Astrocyte (in vitro differentiated cells and primary cell): Measurements from ENCODE around the gene TAX1BP3. TPM values are rescaled to one million over a fixed set of nuclear protein-coding genes. Genes with fewer than 3 reads are reported as not detected.
A peak's percentile ranks its signal among the peaks of the same experiment; 100 is the strongest.

Source experiments
- DNase-seq: peaks from one replicate; pipeline ENCODE4 v3.0.0-alpha.2; 2010; ENCODE audit warnings: low read depth
- FAIRE-seq: peaks from 2 replicates; lab custom pipeline; 2011; peaks lifted over from hg19 to GRCh38; lab: Jason Lieb, UNC
- H2AFZ ChIP-seq: 2 replicates; pipeline ENCODE4 v1.6.0; 2012; ENCODE audit warnings: low read depth, low read length, inconsistent platforms
- H3K27ac ChIP-seq: 2 replicates; pipeline ENCODE4 v1.5.1; 2011; ENCODE audit warnings: low read depth, low read length, inconsistent platforms
- H3K27me3 ChIP-seq: 2 replicates; pipeline ENCODE4 v1.6.0; 2011; ENCODE audit warnings: low read length, inconsistent platforms; ENCODE audit not compliant: insufficient read depth
- H3K36me3 ChIP-seq: 2 replicates; pipeline ENCODE4 v1.5.1; 2011; ENCODE audit warnings: low read length, inconsistent platforms; ENCODE audit not compliant: insufficient read depth
- H3K4me1 ChIP-seq: 2 replicates; pipeline ENCODE4 v1.5.1; 2011; ENCODE audit warnings: low read length, inconsistent platforms; ENCODE audit not compliant: insufficient read depth
- H3K4me2 ChIP-seq: 2 replicates; pipeline ENCODE4 v1.6.0; 2012; ENCODE audit warnings: low read length, inconsistent platforms
- H3K4me3 ChIP-seq: 2 replicates; pipeline ENCODE4 v1.5.1; 2011; ENCODE audit warnings: low read depth, mild to moderate bottlenecking, low read length, inconsistent platforms; ENCODE audit not compliant: insufficient read depth
- H3K79me2 ChIP-seq: 2 replicates; pipeline ENCODE4 v1.6.0; 2012; ENCODE audit warnings: mild to moderate bottlenecking, low read length, inconsistent platforms; ENCODE audit not compliant: insufficient read depth
- H3K9ac ChIP-seq: 2 replicates; pipeline ENCODE4 v1.6.0; 2012; ENCODE audit warnings: mild to moderate bottlenecking, low read length, inconsistent platforms
- H3K9me3 ChIP-seq: 2 replicates; pipeline ENCODE4 v1.5.1; 2012; ENCODE audit warnings: low read depth, mild to moderate bottlenecking, low read length, inconsistent platforms; ENCODE audit not compliant: insufficient read depth
- H4K20me1 ChIP-seq: 2 replicates; pipeline ENCODE4 v1.6.0; 2012; ENCODE audit warnings: low read length, inconsistent platforms; ENCODE audit not compliant: insufficient read depth
- H3K27ac Mint-ChIP-seq: one replicate; pipeline ENCODE4 v1.8.0; 2021; ENCODE audit warnings: mild to moderate bottlenecking, mixed read lengths; ENCODE audit not compliant: unreplicated experiment
- H3K27me3 Mint-ChIP-seq: one replicate; pipeline ENCODE4 v1.8.0; 2021; ENCODE audit warnings: low read depth, mixed read lengths; ENCODE audit not compliant: unreplicated experiment
- H3K36me3 Mint-ChIP-seq: one replicate; pipeline ENCODE4 v1.8.0; 2021; ENCODE audit warnings: low read depth, mixed read lengths; ENCODE audit not compliant: unreplicated experiment
- H3K4me1 Mint-ChIP-seq: one replicate; pipeline ENCODE4 v1.8.0; 2021; ENCODE audit warnings: low read depth, mixed read lengths; ENCODE audit not compliant: unreplicated experiment
- H3K4me3 Mint-ChIP-seq: one replicate; pipeline ENCODE4 v1.8.0; 2021; ENCODE audit warnings: mild to moderate bottlenecking, moderate library complexity, mixed read lengths; ENCODE audit not compliant: unreplicated experiment
- H3K9me3 Mint-ChIP-seq: one replicate; pipeline ENCODE4 v1.8.0; 2021; ENCODE audit warnings: mild to moderate bottlenecking, mixed read lengths; ENCODE audit not compliant: unreplicated experiment
- CTCF ChIP-seq: IDR thresholded peaks from 2 replicates; pipeline ENCODE4 v1.5.1; 2011; ENCODE audit warnings: low read depth, mild to moderate bottlenecking, inconsistent platforms, low read length, moderate library complexity; ENCODE audit not compliant: insufficient read depth
- EZH2 ChIP-seq: IDR thresholded peaks from 2 replicates; pipeline ENCODE4 v1.6.1; 2012; ENCODE audit warnings: mild to moderate bottlenecking, low read length, inconsistent platforms; ENCODE audit not compliant: insufficient read depth
- total RNA-seq: library from RNA; stranded (reverse); gene quantifications from 2 replicates; pipeline ENCODE4 v1.2.1, GENCODE V29; 2021

The TAX1BP3 gene
- total RNA-seq, 1 donor from 2014 or later = 194 TPM

DNA sequence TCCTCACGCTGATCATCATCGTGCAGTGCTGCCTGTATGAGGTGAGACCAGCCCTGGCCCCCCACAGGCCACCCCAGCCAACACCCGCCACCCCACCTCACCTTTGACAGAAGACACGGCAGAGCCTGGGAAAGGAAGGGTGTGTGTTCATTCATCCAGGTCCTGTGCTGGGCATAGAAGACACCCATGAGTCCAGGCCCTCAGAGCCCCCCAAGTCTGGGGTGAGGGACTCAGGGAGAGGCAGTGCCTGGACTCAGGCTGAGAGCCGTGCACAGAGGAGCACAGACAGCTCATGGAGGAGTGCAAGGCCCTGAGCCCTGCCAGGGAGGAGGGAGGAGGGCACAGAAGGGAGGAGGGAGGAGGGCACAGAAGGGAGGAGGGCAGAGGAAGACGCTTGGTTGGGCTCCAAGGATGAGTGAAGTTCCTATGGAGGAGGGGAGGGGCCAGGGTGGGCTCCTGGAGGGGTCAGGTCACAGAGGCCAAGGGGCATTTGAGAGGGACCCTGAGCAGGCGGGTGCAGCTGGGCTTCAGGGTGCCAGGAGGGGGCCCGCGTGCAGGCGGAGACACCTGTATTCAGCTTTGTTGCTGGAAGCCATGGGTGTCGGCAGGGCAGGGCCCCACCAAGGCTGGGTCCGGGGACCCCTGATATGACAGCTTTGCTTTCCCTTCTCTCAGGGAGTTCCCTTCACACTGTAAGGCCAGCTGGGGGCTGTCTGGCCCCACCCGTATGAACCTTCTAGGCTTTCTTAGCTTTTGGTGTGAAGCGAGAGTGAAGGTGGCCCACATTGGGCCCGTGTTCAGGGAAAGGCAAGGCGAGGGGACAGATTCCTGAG lies 11.4 kb downstream of the TAX1BP3 start:
- FAIRE-seq = no peak
- Mint-ChIP-seq H3K27me3 (no peaks in the 10 kb centered on the region), H3K4me1 (peaks cover 6% of the 10 kb centered on the region), H3K36me3 (peaks cover 4% of the 10 kb centered on the region), H3K27ac (peak overlapping the region; percentile 26), H3K4me3 (no peak overlapping the region), H3K9me3 (no peaks in the 10 kb centered on the region)
- no peaks in the 10 kb centered on the region for H3K79me2 ChIP-seq
- no peak for DNase-seq
- no peak for TF ChIP-seq CTCF
- TF ChIP-seq EZH2 = no peak
- H3K4me1 ChIP-seq = peaks cover 17% of the 10 kb centered on the region
- H3K4me2 ChIP-seq = no peak overlapping the region
- H3K9ac ChIP-seq = no peak overlapping the region
- H4K20me1 ChIP-seq = peaks cover 26% of the 10 kb centered on the region
- no peak overlapping the region for H3K4me3 ChIP-seq
- no peak overlapping the region for H3K27ac ChIP-seq
- no peaks in the 10 kb centered on the region for H3K36me3 ChIP-seq
- H3K27me3 ChIP-seq = no peaks in the 10 kb centered on the region
- no peak overlapping the region for H2AFZ ChIP-seq
- H3K9me3 ChIP-seq = no peaks in the 10 kb centered on the region

- Histone ChIP-seq H3K27ac (no peak overlapping the region), H3K9ac (no peak overlapping the region), H3K27me3 (no peaks in the 10 kb centered on the region), H3K4me3 (no peak overlapping the region), H3K9me3 (no peaks in the 10 kb centered on the region), H3K4me2 (no peak overlapping the region), H4K20me1 (peaks cover 20% of the 10 kb centered on the region), H3K36me3 (no peaks in the 10 kb centered on the region), H3K79me2 (no peaks in the 10 kb centered on the region), H2AFZ (no peak overlapping the region), H3K4me1 (peaks cover 17% of the 10 kb centered on the region)
- Mint-ChIP-seq H3K4me1 (peaks cover 6% of the 10 kb centered on the region), H3K9me3 (no peaks in the 10 kb centered on the region), H3K4me3 (no peak overlapping the region), H3K27ac (peak overlapping the region; percentile 4), H3K27me3 (no peaks in the 10 kb centered on the region), H3K36me3 (peaks cover 5% of the 10 kb centered on the region)
- FAIRE-seq (no peak), DNase-seq (no peak)
- TF ChIP-seq CTCF = no peak
- no peak for TF ChIP-seq EZH2
Observed at GRCh38 chr17:3656353-3656752, 12.0 kb downstream of the TAX1BP3 start.

- Histone ChIP-seq H2AFZ (no peak overlapping the region), H3K79me2 (no peaks in the 10 kb centered on the region), H3K4me2 (no peak overlapping the region), H3K27me3 (no peaks in the 10 kb centered on the region), H4K20me1 (peaks cover 14% of the 10 kb centered on the region), H3K27ac (no peak overlapping the region), H3K36me3 (no peaks in the 10 kb centered on the region), H3K4me3 (no peak overlapping the region), H3K9me3 (no peaks in the 10 kb centered on the region), H3K4me1 (peaks cover 17% of the 10 kb centered on the region), H3K9ac (no peak overlapping the region)
- no peaks in the 10 kb centered on the region for H3K27me3 Mint-ChIP-seq
- no peak overlapping the region for H3K4me3 Mint-ChIP-seq
- peaks cover 5% of the 10 kb centered on the region for H3K36me3 Mint-ChIP-seq
- DNase-seq = no peak
- no peak overlapping the region for H3K27ac Mint-ChIP-seq
- H3K9me3 Mint-ChIP-seq = no peaks in the 10 kb centered on the region
- peaks cover 6% of the 10 kb centered on the region for H3K4me1 Mint-ChIP-seq
- no peak for FAIRE-seq
- TF ChIP-seq CTCF (no peak), EZH2 (no peak)
Observed at GRCh38 chr17:3655766-3656165, 12.6 kb downstream of the TAX1BP3 start.
